SJSA1 (cell line): ENCODE results near the gene CCDC82. TPM values are rescaled to one million over a fixed set of nuclear protein-coding genes. Genes with fewer than 3 reads are reported as not detected.

Source experiments
- DNase-seq, 2 experiments: peaks; one replicate each; pipeline ENCODE4 v3.0.0-alpha.2; 2015 to 2020; ENCODE audit warnings: low spot score in 2 of 2, low read depth in 1 of 2
- H3K27ac ChIP-seq: fragments of 250-450 bp; sonication (Bioruptor Pico); 2 replicates; pipeline ENCODE4 v1.5.1; 2020; ENCODE audit warnings: mild to moderate bottlenecking, moderate library complexity
- H3K27me3 ChIP-seq: fragments of 250-450 bp; sonication (Bioruptor Pico); replicated peaks from 2 replicates; pipeline ENCODE4 v1.5.1; 2020; ENCODE audit warnings: mild to moderate bottlenecking, moderate library complexity
- H3K36me3 ChIP-seq: fragments of 250-450 bp; sonication (Bioruptor Pico); 2 replicates; pipeline ENCODE4 v1.5.1; 2020; ENCODE audit warnings: mild to moderate bottlenecking
- H3K4me1 ChIP-seq: fragments of 250-450 bp; sonication (Bioruptor Pico); replicated peaks from 2 replicates; pipeline ENCODE4 v1.6.1; 2021; ENCODE audit warnings: mild to moderate bottlenecking
- H3K4me3 ChIP-seq: fragments of 250-450 bp; sonication (Bioruptor Pico); 2 replicates; pipeline ENCODE4 v1.5.1; 2020; ENCODE audit warnings: mild to moderate bottlenecking
- H3K9me3 ChIP-seq: fragments of 250-450 bp; sonication (Bioruptor Pico); replicated peaks from 2 replicates; pipeline ENCODE4 v1.5.1; 2020; ENCODE audit warnings: mild to moderate bottlenecking
- total RNA-seq: library from RNA; depleted of rRNA; stranded (reverse); fragments of >200 nt; shearing (Covaris generic); gene quantifications from 2 replicates; pipeline ENCODE4 v1.2.3, GENCODE V29; 2014

Gene CCDC82
- total RNA-seq, 1 experiment from 2014 or later = 12.6 TPM

GRCh38 chr11:96317571-96317970 lies 72.1 kb downstream of the CCDC82 start:
- Histone ChIP-seq H3K27ac (no peak overlapping the region), H3K27me3 (no peaks in the 10 kb centered on the region), H3K36me3 (no peaks in the 10 kb centered on the region), H3K4me3 (no peak overlapping the region), H3K4me1 (peaks cover 51% of the 10 kb centered on the region), H3K9me3 (no peaks in the 10 kb centered on the region)
- DNase-seq = no peak

DNA sequence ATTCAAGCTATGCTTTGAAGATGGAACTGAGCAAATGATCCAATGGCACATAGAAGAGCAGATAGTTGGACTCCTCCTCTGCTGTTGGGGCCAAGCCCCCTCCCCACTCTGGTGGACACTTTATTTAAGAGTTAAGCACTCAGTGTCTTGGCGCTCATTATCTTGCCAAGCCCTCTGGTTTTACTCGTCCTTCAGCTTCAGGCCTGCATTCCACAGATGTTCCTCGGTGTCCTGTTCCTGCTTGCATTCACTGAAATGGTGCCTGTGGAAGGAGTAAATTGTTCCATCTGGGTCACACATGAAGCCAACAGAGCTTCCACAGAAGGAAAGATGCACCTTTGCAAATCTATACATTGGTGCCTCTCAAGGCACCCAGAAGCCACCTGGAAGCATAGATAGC lies 72.8 kb downstream of the CCDC82 start:
- Histone ChIP-seq H3K27ac (no peak overlapping the region), H3K4me3 (no peak overlapping the region), H3K4me1 (peaks cover 58% of the 10 kb centered on the region), H3K27me3 (no peaks in the 10 kb centered on the region), H3K36me3 (no peaks in the 10 kb centered on the region), H3K9me3 (no peaks in the 10 kb centered on the region)
- no peak for DNase-seq

DNA sequence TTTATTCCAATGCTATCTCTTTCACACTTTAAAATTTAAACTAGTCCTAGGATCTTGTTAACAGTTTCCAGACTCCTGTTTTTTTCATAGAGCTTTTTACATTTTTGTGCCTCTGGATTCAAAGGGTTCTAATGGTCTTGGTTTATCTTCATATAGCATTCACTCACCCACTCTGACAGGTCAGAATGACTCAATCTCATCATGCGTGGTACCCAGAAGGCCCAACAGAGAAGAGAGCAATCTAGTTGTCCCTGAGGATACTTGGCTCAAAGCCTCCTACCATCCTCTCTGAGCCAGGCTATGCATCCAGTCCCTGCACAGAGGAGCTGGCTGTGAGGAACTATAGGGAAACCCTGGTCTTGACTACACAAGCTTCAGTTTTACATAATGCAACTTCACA lies 74.2 kb downstream of the CCDC82 start:
- no peak for DNase-seq
- peak overlapping the region; percentile 96 for H3K27ac ChIP-seq
- peaks cover 72% of the 10 kb centered on the region for H3K4me1 ChIP-seq

GRCh38 chr11:96314326-96315020 lies 75.2 kb downstream of the CCDC82 start:
- no peaks in the 10 kb centered on the region for H3K9me3 ChIP-seq
- peak overlapping the region; percentile 96 for H3K27ac ChIP-seq
- peaks cover 81% of the 10 kb centered on the region for H3K4me1 ChIP-seq
- H3K36me3 ChIP-seq = no peaks in the 10 kb centered on the region
- no peaks in the 10 kb centered on the region for H3K27me3 ChIP-seq
- no peak overlapping the region for H3K4me3 ChIP-seq
- DNase-seq = peak; percentile 64 to 84

More for the DNA sequence above, 74.2 kb downstream of the CCDC82 start:
- no peaks in the 10 kb centered on the region for H3K9me3 ChIP-seq
- H3K4me3 ChIP-seq = no peak overlapping the region
- H3K27me3 ChIP-seq = no peaks in the 10 kb centered on the region
- no peaks in the 10 kb centered on the region for H3K36me3 ChIP-seq

GRCh38 chr11:96313163-96313562 lies 76.5 kb downstream of the CCDC82 start:
- Histone ChIP-seq H3K27me3 (no peaks in the 10 kb centered on the region), H3K27ac (peak overlapping the region; percentile 96), H3K9me3 (no peaks in the 10 kb centered on the region), H3K4me3 (no peak overlapping the region), H3K4me1 (peaks cover 86% of the 10 kb centered on the region), H3K36me3 (no peaks in the 10 kb centered on the region)
- no peak for DNase-seq

- peaks cover 96% of the 10 kb centered on the region for H3K4me1 ChIP-seq
- DNase-seq = peak in 1 of 2 experiments; percentile 39
Measured at GRCh38 chr11:96311120-96311568, 78.6 kb downstream of the CCDC82 start.

DNA sequence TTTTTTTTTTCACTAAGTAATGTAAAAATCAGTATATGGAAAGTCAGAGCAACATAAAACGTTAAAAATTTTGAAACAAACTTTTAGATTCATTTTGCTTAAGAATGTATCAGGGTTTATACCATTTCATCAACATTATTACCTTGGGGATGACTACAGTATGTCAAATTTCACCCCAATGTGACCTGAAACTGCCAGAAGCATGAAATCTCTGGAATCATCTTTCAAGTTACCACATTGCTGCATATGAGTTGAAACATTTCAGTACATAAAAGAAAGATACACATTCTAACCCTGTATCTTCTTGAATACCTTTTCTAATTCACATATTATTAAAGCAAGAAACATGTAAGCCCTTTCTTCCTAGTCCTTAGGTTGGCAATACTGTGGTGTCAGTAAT lies 79.5 kb downstream of the CCDC82 start:
- Histone ChIP-seq H3K4me3 (no peak overlapping the region), H3K27ac (no peak overlapping the region), H3K9me3 (no peaks in the 10 kb centered on the region), H3K36me3 (no peaks in the 10 kb centered on the region), H3K27me3 (no peaks in the 10 kb centered on the region), H3K4me1 (peaks cover 91% of the 10 kb centered on the region)
- no peak for DNase-seq

More at GRCh38 chr11:96311120-96311568, 78.6 kb downstream of the CCDC82 start:
- Histone ChIP-seq H3K9me3 (no peaks in the 10 kb centered on the region), H3K4me3 (no peak overlapping the region), H3K27ac (peak overlapping the region; percentile 52), H3K36me3 (no peaks in the 10 kb centered on the region), H3K27me3 (no peaks in the 10 kb centered on the region)

DNA sequence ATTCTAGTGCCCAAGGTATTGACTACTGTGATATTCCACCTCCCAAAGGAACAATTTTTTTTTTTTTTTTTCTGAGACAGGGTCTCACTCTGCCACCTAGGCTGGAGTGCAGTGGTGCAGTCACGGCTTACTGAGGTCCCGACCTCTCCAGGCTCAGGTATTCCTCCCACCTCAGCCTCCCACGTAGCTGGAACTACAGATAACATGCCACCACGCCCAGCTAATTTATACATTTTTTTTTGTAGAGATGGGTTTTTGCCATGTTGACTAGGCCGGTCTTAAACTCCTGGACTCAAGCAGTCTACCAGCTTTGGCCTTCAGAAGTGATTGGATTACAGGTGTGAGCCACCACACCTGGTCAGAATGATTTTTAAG lies 80.1 kb downstream of the CCDC82 start:
- H3K4me1 ChIP-seq = peaks cover 91% of the 10 kb centered on the region
- H3K4me3 ChIP-seq = no peak overlapping the region
- peak overlapping the region; percentile 96; the same call in 1 of the 2 replicates for H3K27ac ChIP-seq
- no peaks in the 10 kb centered on the region for H3K9me3 ChIP-seq
- no peak for DNase-seq
- no peaks in the 10 kb centered on the region for H3K36me3 ChIP-seq
- H3K27me3 ChIP-seq = no peaks in the 10 kb centered on the region

- Histone ChIP-seq H3K4me3 (no peak overlapping the region), H3K36me3 (no peaks in the 10 kb centered on the region), H3K4me1 (peaks cover 91% of the 10 kb centered on the region), H3K27me3 (no peaks in the 10 kb centered on the region), H3K27ac (peak overlapping the region; percentile 96), H3K9me3 (no peaks in the 10 kb centered on the region)
- DNase-seq = peak in 1 of 2 experiments; percentile 43
Measured at GRCh38 chr11:96309016-96309642, 80.6 kb downstream of the CCDC82 start.

- peaks cover 91% of the 10 kb centered on the region for H3K4me1 ChIP-seq
- H3K4me3 ChIP-seq = peak overlapping the region; percentile 17
- H3K36me3 ChIP-seq = no peaks in the 10 kb centered on the region
- DNase-seq = peak; percentile 54 to 81
- no peaks in the 10 kb centered on the region for H3K9me3 ChIP-seq
- no peaks in the 10 kb centered on the region for H3K27me3 ChIP-seq
- H3K27ac ChIP-seq = peak overlapping the region; percentile 96
Measured at GRCh38 chr11:96307776-96308140, 82.0 kb downstream of the CCDC82 start.

GRCh38 chr11:96306933-96307775 lies 82.6 kb downstream of the CCDC82 start:
- Histone ChIP-seq H3K4me3 (peak overlapping the region; percentile 17), H3K27me3 (no peaks in the 10 kb centered on the region), H3K27ac (peak overlapping the region; percentile 96), H3K4me1 (peaks cover 90% of the 10 kb centered on the region), H3K9me3 (no peaks in the 10 kb centered on the region), H3K36me3 (no peaks in the 10 kb centered on the region)
- peak; percentile 80 to 91 for DNase-seq

GRCh38 chr11:96306600-96306932 lies 83.1 kb downstream of the CCDC82 start:
- DNase-seq = no peak
- peaks cover 84% of the 10 kb centered on the region for H3K4me1 ChIP-seq

GRCh38 chr11:96306071-96306470 lies 83.6 kb downstream of the CCDC82 start:
- no peak for DNase-seq
- Histone ChIP-seq H3K27ac (peak overlapping the region; percentile 96), H3K36me3 (no peaks in the 10 kb centered on the region), H3K4me1 (peaks cover 79% of the 10 kb centered on the region), H3K9me3 (no peaks in the 10 kb centered on the region), H3K4me3 (no peak overlapping the region; the same call in 1 of the 2 replicates), H3K27me3 (no peaks in the 10 kb centered on the region)

More at GRCh38 chr11:96306600-96306932, 83.1 kb downstream of the CCDC82 start:
- H3K4me3 ChIP-seq = peak overlapping the region; percentile 4
- H3K27me3 ChIP-seq = no peaks in the 10 kb centered on the region
- no peaks in the 10 kb centered on the region for H3K36me3 ChIP-seq
- H3K27ac ChIP-seq = peak overlapping the region; percentile 96
- H3K9me3 ChIP-seq = no peaks in the 10 kb centered on the region

- no peak overlapping the region for H3K4me3 ChIP-seq
- no peak for DNase-seq
- H3K9me3 ChIP-seq = no peaks in the 10 kb centered on the region
- H3K27ac ChIP-seq = no peak overlapping the region
- H3K36me3 ChIP-seq = no peaks in the 10 kb centered on the region
- no peaks in the 10 kb centered on the region for H3K27me3 ChIP-seq
- peaks cover 59% of the 10 kb centered on the region for H3K4me1 ChIP-seq
Measured at GRCh38 chr11:96303980-96304379, 85.7 kb downstream of the CCDC82 start.
